ENCODE measurements around the gene ALX4. TPM values are rescaled to one million over a fixed set of nuclear protein-coding genes. Genes with fewer than 3 reads are reported as not detected.

Gene ALX4
- total RNA-seq, 4 donors from 2014 or later = under 0.01 to 0.52 (median 0.06) TPM

- TF ChIP-seq CTCF (IDR thresholded peaks at IDR 0.05) = no peak
- TF ChIP-seq POLR2AphosphoS5 (IDR thresholded peaks at IDR 0.05) = no peak
- TF ChIP-seq EP300 (IDR thresholded peaks at IDR 0.05) = no peak
- no peak for TF ChIP-seq POLR2A (IDR thresholded peaks at IDR 0.05; ENCODE audit: low read depth)
- Histone ChIP-seq H3K4me3 (no peak overlapping the region), H3K36me3 (no peaks in the 10 kb centered on the region), H3K9me3 (no peaks in the 10 kb centered on the region), H3K27ac (replicated peaks in 1 of 4) (no peak overlapping the region), H3K27me3 (no peaks in the 10 kb centered on the region), H3K4me1 (no peaks in the 10 kb centered on the region)
- 89% methylated on average over 5 of the region's 6 CpGs for WGBS
- intact Hi-C loops (cut with DNase I) = no loop called here
- DNase-seq (ENCODE audit: extremely low spot score) = no peak
Measured at GRCh38 chr11:44279483-44279882, 30.5 kb downstream of the ALX4 start.

GRCh38 chr11:44277196-44278090 lies 32.5 kb downstream of the ALX4 start:
- no peak overlapping the region for H3K4me3 ChIP-seq
- 82% methylated on average over 16 of the region's 18 CpGs for WGBS
- H3K4me1 ChIP-seq = no peaks in the 10 kb centered on the region
- no peaks in the 10 kb centered on the region for H3K36me3 ChIP-seq
- intact Hi-C loops (cut with DNase I) = no loop called here
- no peaks in the 10 kb centered on the region for H3K9me3 ChIP-seq
- no peak overlapping the region for H3K27ac ChIP-seq (replicated peaks in 1 of 4)
- TF ChIP-seq POLR2A (IDR thresholded peaks at IDR 0.05; ENCODE audit: low read depth) (no peak), CTCF (IDR thresholded peaks at IDR 0.05) (no peak), EP300 (IDR thresholded peaks at IDR 0.05) (no peak), POLR2AphosphoS5 (IDR thresholded peaks at IDR 0.05) (no peak)
- no peaks in the 10 kb centered on the region for H3K27me3 ChIP-seq
- DNase-seq (ENCODE audit: extremely low spot score) = no peak

GRCh38 chr11:44275961-44276550 lies 33.9 kb downstream of the ALX4 start:
- WGBS = 96% methylated on average over 7 of the region's 7 CpGs
- TF ChIP-seq POLR2A (IDR thresholded peaks at IDR 0.05; ENCODE audit: low read depth) = no peak
- no peak for TF ChIP-seq CTCF (IDR thresholded peaks at IDR 0.05)
- no peak for TF ChIP-seq POLR2AphosphoS5 (IDR thresholded peaks at IDR 0.05)
- no peak for TF ChIP-seq EP300 (IDR thresholded peaks at IDR 0.05)
- Histone ChIP-seq H3K36me3 (no peaks in the 10 kb centered on the region), H3K27ac (replicated peaks in 1 of 4) (no peak overlapping the region), H3K9me3 (no peaks in the 10 kb centered on the region), H3K27me3 (no peaks in the 10 kb centered on the region), H3K4me3 (no peak overlapping the region), H3K4me1 (no peaks in the 10 kb centered on the region)
- no peak for DNase-seq (ENCODE audit: extremely low spot score)
- intact Hi-C loops (cut with DNase I) = no loop called here

- 97% methylated on average over 10 of the region's 10 CpGs for WGBS
- no peak overlapping the region for H3K4me3 ChIP-seq
- H3K36me3 ChIP-seq = no peaks in the 10 kb centered on the region
- no peaks in the 10 kb centered on the region for H3K4me1 ChIP-seq
- H3K27me3 ChIP-seq = peaks cover 0 to 8% (median 0%) of the 10 kb centered on the region in 4 donors
- no peak overlapping the region for H3K27ac ChIP-seq (replicated peaks in 1 of 4)
- no peak for DNase-seq (ENCODE audit: extremely low spot score)
- H3K9me3 ChIP-seq = no peaks in the 10 kb centered on the region
- TF ChIP-seq EP300 (IDR thresholded peaks at IDR 0.05) (no peak), POLR2A (IDR thresholded peaks at IDR 0.05; ENCODE audit: low read depth) (no peak), CTCF (IDR thresholded peaks at IDR 0.05) (no peak)
- intact Hi-C loops (cut with DNase I) = no loop called here
Measured at GRCh38 chr11:44275241-44275640, 34.7 kb downstream of the ALX4 start.
